Mammary epithelial cell (primary cell): ENCODE results near the gene FMN1.

Source experiments
- CTCF ChIP-seq, 2 donors: IDR thresholded peaks in 1 of 2; conservative IDR thresholded peaks in 1 of 2; 2 replicates each; pipeline ENCODE4 v1.5.1; 2011 to 2012; ENCODE audit warnings: inconsistent platforms in 2 of 2, low read length in 2 of 2, mild to moderate bottlenecking in 2 of 2, control low read depth in 1 of 2, low read depth in 1 of 2; ENCODE audit not compliant: insufficient read depth in 1 of 2; ENCODE audit errors: extremely low read depth in 1 of 2
- EZH2 ChIP-seq: IDR thresholded peaks from 2 replicates; pipeline ENCODE4 v1.6.1; 2012; ENCODE audit warnings: low read length, inconsistent platforms, borderline replicate concordance

GRCh38 chr15:33034588-33034987 lies 159.9 kb downstream of the FMN1 start:
- TF ChIP-seq CTCF (conservative IDR thresholded peaks at IDR 0.05 in 1 of 2, IDR thresholded peaks at IDR 0.05 in 1 of 2; ENCODE audit: extremely low read depth in 1 of 2, insufficient read depth in 1 of 2, low read depth in 1 of 2, low read length in 2 of 2) (no peak), EZH2 (no peak)
